ENCODE measurements around the gene TBATA. TPM values are rescaled to one million over a fixed set of nuclear protein-coding genes. Genes with fewer than 3 reads are reported as not detected.
A peak's percentile ranks its signal among the peaks of the same experiment; 100 is the strongest.

TBATA gene
- total RNA-seq, 5 donors from 2014 or later (not counting 1 experiment from before 2014, with no cell fraction given), result not detected

DNA sequence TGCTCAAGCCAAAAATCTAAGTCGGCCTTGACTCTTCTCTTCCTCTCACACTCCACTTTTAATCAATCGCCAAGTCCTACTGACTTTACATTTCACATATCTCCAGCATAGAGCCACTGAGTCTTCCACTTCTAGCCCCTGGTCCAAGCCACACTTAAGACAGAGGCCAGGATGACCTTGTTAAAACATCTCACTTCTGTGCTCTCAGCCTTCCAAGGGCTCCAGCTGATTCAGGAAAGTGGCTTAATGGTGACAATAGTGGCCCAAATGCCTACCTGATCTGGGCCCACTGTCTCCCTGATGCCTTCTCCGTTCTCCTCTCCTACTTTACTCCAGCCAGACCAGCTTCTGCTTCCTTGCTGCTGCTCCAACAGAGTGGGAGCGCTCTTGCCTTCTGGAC is 4.4 kb downstream of the TBATA start:
- WGBS (ENCODE audit: insufficient coverage), result 89% methylated on average over 4 of the region's 4 CpGs
- H3K4me1 ChIP-seq (ENCODE audit: control insufficient read depth in 1 of 2, extremely low read depth in 1 of 2, insufficient read depth in 2 of 2, low read length in 2 of 2), result peaks cover 0 to 8% of the 10 kb centered on the region in 2 experiments
- no peaks in the 10 kb centered on the region for H3K36me3 Mint-ChIP-seq
- H3K27ac Mint-ChIP-seq, result no peak overlapping the region
- peaks cover 0 to 5% (median 0%) of the 10 kb centered on the region in 3 donors for H3K4me1 Mint-ChIP-seq
- no peak for DNase-seq
- ChIA-PET CTCF (no interaction called here), POLR2A (no interaction called here)
- H3K27me3 Mint-ChIP-seq, result peaks cover 4 to 5% of the 10 kb centered on the region in 2 donors
- H3K36me3 ChIP-seq (ENCODE audit: control insufficient read depth in 2 of 2, extremely low read depth in 1 of 2, insufficient read depth in 1 of 2, low read length in 1 of 2), result no peaks in the 10 kb centered on the region
- ATAC-seq (replicated peaks in 1 of 4), result no peak
- no peaks in the 10 kb centered on the region for H3K9me3 Mint-ChIP-seq
- peaks cover 0 to 14% of the 10 kb centered on the region in 2 experiments for H3K27me3 ChIP-seq (replicated peaks in 1 of 2; ENCODE audit: control insufficient read depth in 2 of 2, extremely low read depth in 1 of 2, insufficient read depth in 2 of 2, low read length in 1 of 2)
- no peak overlapping the region for H3K4me3 Mint-ChIP-seq
- H3K9me3 ChIP-seq, result no peaks in the 10 kb centered on the region
- H3K4me3 ChIP-seq (ENCODE audit: control insufficient read depth in 1 of 2, extremely low read depth in 1 of 2, low read length in 1 of 2), result no peak overlapping the region
- no peak overlapping the region for H3K27ac ChIP-seq (ENCODE audit: low read length)

GRCh38 chr10:70780370-70780760 is 4.8 kb downstream of the TBATA start:
- Mint-ChIP-seq H3K27ac (no peak overlapping the region), H3K4me3 (no peak overlapping the region), H3K9me3 (no peaks in the 10 kb centered on the region), H3K4me1 (peaks cover 0 to 4% (median 0%) of the 10 kb centered on the region in 3 donors), H3K36me3 (no peaks in the 10 kb centered on the region), H3K27me3 (peaks cover 4 to 5% of the 10 kb centered on the region in 2 donors)
- WGBS (ENCODE audit: insufficient coverage), result 91% methylated on average over 9 of the region's 9 CpGs
- ATAC-seq (replicated peaks in 1 of 4), result no peak
- H3K9me3 ChIP-seq, result no peaks in the 10 kb centered on the region
- peaks cover 0 to 5% of the 10 kb centered on the region in 2 experiments for H3K4me1 ChIP-seq (ENCODE audit: control insufficient read depth in 1 of 2, extremely low read depth in 1 of 2, insufficient read depth in 2 of 2, low read length in 2 of 2)
- peaks cover 0 to 12% of the 10 kb centered on the region in 2 experiments for H3K27me3 ChIP-seq (replicated peaks in 1 of 2; ENCODE audit: control insufficient read depth in 2 of 2, extremely low read depth in 1 of 2, insufficient read depth in 2 of 2, low read length in 1 of 2)
- no peak overlapping the region for H3K4me3 ChIP-seq (ENCODE audit: control insufficient read depth in 1 of 2, extremely low read depth in 1 of 2, low read length in 1 of 2)
- DNase-seq, result no peak
- ChIA-PET POLR2A (no interaction called here), CTCF (no interaction called here)
- no peaks in the 10 kb centered on the region for H3K36me3 ChIP-seq (ENCODE audit: control insufficient read depth in 2 of 2, extremely low read depth in 1 of 2, insufficient read depth in 1 of 2, low read length in 1 of 2)
- no peak overlapping the region for H3K27ac ChIP-seq (ENCODE audit: low read length)

GRCh38 chr10:70779511-70780369 is 5.4 kb downstream of the TBATA start:
- no peaks in the 10 kb centered on the region for H3K36me3 Mint-ChIP-seq
- no peak overlapping the region for H3K4me3 ChIP-seq (ENCODE audit: control insufficient read depth in 1 of 2, extremely low read depth in 1 of 2, low read length in 1 of 2)
- no peak overlapping the region for H3K4me3 Mint-ChIP-seq
- H3K36me3 ChIP-seq (ENCODE audit: control insufficient read depth in 2 of 2, extremely low read depth in 1 of 2, insufficient read depth in 1 of 2, low read length in 1 of 2), result no peaks in the 10 kb centered on the region
- no peak for ATAC-seq (replicated peaks in 1 of 4)
- no peak overlapping the region for H3K27ac ChIP-seq (ENCODE audit: low read length)
- peaks cover 4 to 5% of the 10 kb centered on the region in 2 donors for H3K27me3 Mint-ChIP-seq
- no peaks in the 10 kb centered on the region for H3K4me1 ChIP-seq (ENCODE audit: control insufficient read depth in 1 of 2, extremely low read depth in 1 of 2, insufficient read depth in 2 of 2, low read length in 2 of 2)
- H3K27ac Mint-ChIP-seq, result no peak overlapping the region
- H3K9me3 Mint-ChIP-seq, result no peaks in the 10 kb centered on the region
- H3K4me1 Mint-ChIP-seq, result no peaks in the 10 kb centered on the region
- ChIA-PET CTCF (no interaction called here), POLR2A (no interaction called here)
- no peaks in the 10 kb centered on the region for H3K9me3 ChIP-seq
- DNase-seq, result no peak
- peaks cover 0 to 8% of the 10 kb centered on the region in 2 experiments for H3K27me3 ChIP-seq (replicated peaks in 1 of 2; ENCODE audit: control insufficient read depth in 2 of 2, extremely low read depth in 1 of 2, insufficient read depth in 2 of 2, low read length in 1 of 2)
- 77% methylated on average over 11 of the region's 16 CpGs for WGBS (ENCODE audit: insufficient coverage)

- DNase-seq, result no peak
- H3K27me3 ChIP-seq (replicated peaks in 1 of 2; ENCODE audit: control insufficient read depth in 2 of 2, extremely low read depth in 1 of 2, insufficient read depth in 2 of 2, low read length in 1 of 2), result peaks cover 0 to 8% of the 10 kb centered on the region in 2 experiments
- H3K27ac ChIP-seq (ENCODE audit: low read length), result no peak overlapping the region
- H3K9me3 Mint-ChIP-seq, result no peaks in the 10 kb centered on the region
- no peaks in the 10 kb centered on the region for H3K4me1 Mint-ChIP-seq
- ATAC-seq (replicated peaks in 1 of 4), result no peak
- H3K4me3 Mint-ChIP-seq, result no peak overlapping the region
- H3K27ac Mint-ChIP-seq, result no peak overlapping the region
- CTCF ChIA-PET, result no interaction called here
- no peaks in the 10 kb centered on the region for H3K4me1 ChIP-seq (ENCODE audit: control insufficient read depth in 1 of 2, extremely low read depth in 1 of 2, insufficient read depth in 2 of 2, low read length in 2 of 2)
- no peak overlapping the region for H3K4me3 ChIP-seq (ENCODE audit: control insufficient read depth in 1 of 2, extremely low read depth in 1 of 2, low read length in 1 of 2)
- H3K36me3 Mint-ChIP-seq, result no peaks in the 10 kb centered on the region
- H3K27me3 Mint-ChIP-seq, result peaks cover 4 to 5% of the 10 kb centered on the region in 2 donors
- no peaks in the 10 kb centered on the region for H3K9me3 ChIP-seq
- POLR2A ChIA-PET, result interaction anchor here in 1 of 2 donors (0.5 kb wide), 1 partner anchor 1131 kb away, joined by 4 read pairs; no protein-coding TSS in a partner anchor
- no peaks in the 10 kb centered on the region for H3K36me3 ChIP-seq (ENCODE audit: control insufficient read depth in 2 of 2, extremely low read depth in 1 of 2, insufficient read depth in 1 of 2, low read length in 1 of 2)
- 73% methylated on average over 2 of the region's 2 CpGs for WGBS (ENCODE audit: insufficient coverage)
Measured at GRCh38 chr10:70779088-70779487, 6.1 kb downstream of the TBATA start.

DNA sequence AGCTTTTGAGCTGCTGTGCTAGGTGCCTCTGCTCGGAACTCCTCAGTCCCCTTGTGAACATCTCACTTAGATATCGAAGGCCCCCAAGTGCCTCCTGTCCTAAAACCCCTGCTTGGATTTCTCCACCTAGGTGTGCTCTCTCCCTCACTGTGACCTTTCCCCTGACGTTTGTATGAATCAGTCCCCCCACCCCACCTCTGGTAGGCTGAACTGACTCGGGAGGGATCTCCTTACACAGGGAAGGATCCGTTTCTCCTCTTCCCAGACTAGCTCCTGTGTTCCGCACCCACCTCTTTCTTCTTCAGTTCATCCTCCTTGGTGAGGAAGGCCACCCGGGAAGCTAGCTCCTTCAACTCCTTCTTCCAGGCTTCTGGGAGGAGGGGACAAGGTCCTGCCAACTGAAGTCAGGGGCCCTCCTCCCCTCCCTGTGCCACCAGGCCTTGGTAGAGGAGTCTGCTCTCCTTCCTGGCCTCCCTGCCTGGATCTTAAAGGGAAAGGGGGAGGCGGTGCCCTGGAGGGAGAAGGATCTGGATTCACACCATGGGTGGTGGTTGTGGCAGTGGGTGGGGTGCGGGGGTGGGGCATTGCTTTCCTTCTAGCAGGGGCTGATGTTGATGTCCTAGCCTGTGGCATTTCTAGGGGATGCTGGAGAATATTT is 6.8 kb downstream of the TBATA start:
- ATAC-seq (replicated peaks in 1 of 4) (no peak), DNase-seq (no peak)
- Histone ChIP-seq H3K4me3 (ENCODE audit: control insufficient read depth in 1 of 2, extremely low read depth in 1 of 2, low read length in 1 of 2) (no peak overlapping the region), H3K27ac (ENCODE audit: low read length) (no peak overlapping the region), H3K36me3 (ENCODE audit: control insufficient read depth in 2 of 2, extremely low read depth in 1 of 2, insufficient read depth in 1 of 2, low read length in 1 of 2) (no peaks in the 10 kb centered on the region), H3K27me3 (replicated peaks in 1 of 2; ENCODE audit: control insufficient read depth in 2 of 2, extremely low read depth in 1 of 2, insufficient read depth in 2 of 2, low read length in 1 of 2) (peaks cover 0 to 8% of the 10 kb centered on the region in 2 experiments), H3K9me3 (no peaks in the 10 kb centered on the region), H3K4me1 (ENCODE audit: control insufficient read depth in 1 of 2, extremely low read depth in 1 of 2, insufficient read depth in 2 of 2, low read length in 2 of 2) (no peaks in the 10 kb centered on the region)
- Mint-ChIP-seq H3K9me3 (no peaks in the 10 kb centered on the region), H3K36me3 (no peaks in the 10 kb centered on the region), H3K4me3 (no peak overlapping the region), H3K4me1 (no peaks in the 10 kb centered on the region), H3K27ac (no peak overlapping the region), H3K27me3 (peaks cover 4% of the 10 kb centered on the region in 2 donors)
- POLR2A ChIA-PET, result interaction anchor here in 1 of 2 donors (0.5 kb wide), 1 partner anchor 1131 kb away, joined by 4 read pairs; no protein-coding TSS in a partner anchor
- CTCF ChIA-PET, result interaction anchor here in 1 of 2 donors (0.6 kb wide), 1 partner anchor 328 kb away, joined by 3 read pairs; no protein-coding TSS in a partner anchor
- 79% methylated on average over 4 of the region's 9 CpGs for WGBS (ENCODE audit: insufficient coverage)

DNA sequence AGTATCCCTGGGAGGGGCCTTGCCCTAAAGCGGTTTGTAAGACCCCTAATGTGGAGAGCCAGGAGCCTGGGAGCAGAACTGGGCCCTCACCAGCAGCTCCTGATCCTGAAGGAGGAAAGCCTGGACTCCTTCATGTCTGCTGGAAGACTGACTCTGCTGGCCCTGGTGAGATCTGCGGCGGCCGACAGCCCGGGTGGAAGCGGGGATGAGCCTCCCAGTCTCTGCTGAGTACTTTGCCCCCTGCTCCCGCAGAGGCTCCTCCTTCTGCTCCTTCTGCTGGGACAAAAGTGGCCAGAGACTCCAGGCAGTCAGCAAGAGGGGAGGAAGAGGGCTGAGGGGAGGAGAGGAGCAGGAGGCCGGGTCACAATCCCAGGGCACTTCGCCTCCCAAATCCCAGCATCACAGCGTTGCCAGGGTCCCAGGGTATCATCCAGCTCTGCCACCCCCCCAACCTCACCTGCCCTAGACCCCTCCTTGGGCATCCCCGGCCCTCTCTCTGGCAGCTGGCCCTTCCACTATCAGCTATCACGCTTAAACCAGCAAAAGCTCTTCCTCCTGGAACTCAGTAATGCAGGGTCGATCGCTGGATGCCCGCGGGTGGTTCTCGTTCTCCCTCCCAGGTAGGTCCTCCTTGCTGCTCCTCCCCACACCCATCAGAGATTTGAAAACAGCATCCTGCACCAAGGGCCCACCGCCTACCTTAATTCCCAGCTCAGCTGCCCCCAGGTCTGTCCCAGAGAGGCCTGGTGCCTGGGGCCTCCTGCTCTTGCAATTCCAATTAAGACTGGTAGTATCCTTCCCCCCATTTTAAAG is 7.9 kb downstream of the TBATA start:
- no peak overlapping the region for H3K27ac Mint-ChIP-seq

More for the DNA sequence above, 7.9 kb downstream of the TBATA start:
- Histone ChIP-seq H3K4me3 (ENCODE audit: control insufficient read depth in 1 of 2, extremely low read depth in 1 of 2, low read length in 1 of 2) (no peak overlapping the region), H3K36me3 (ENCODE audit: control insufficient read depth in 2 of 2, extremely low read depth in 1 of 2, insufficient read depth in 1 of 2, low read length in 1 of 2) (no peaks in the 10 kb centered on the region), H3K27ac (ENCODE audit: low read length) (no peak overlapping the region), H3K9me3 (no peaks in the 10 kb centered on the region), H3K27me3 (replicated peaks in 1 of 2; ENCODE audit: control insufficient read depth in 2 of 2, extremely low read depth in 1 of 2, insufficient read depth in 2 of 2, low read length in 1 of 2) (peaks cover 0 to 3% of the 10 kb centered on the region in 2 experiments), H3K4me1 (ENCODE audit: control insufficient read depth in 1 of 2, extremely low read depth in 1 of 2, insufficient read depth in 2 of 2, low read length in 2 of 2) (no peaks in the 10 kb centered on the region)
- ChIA-PET CTCF (no interaction called here), POLR2A (no interaction called here)
- no peaks in the 10 kb centered on the region for H3K9me3 Mint-ChIP-seq
- 83% methylated on average over 15 of the region's 18 CpGs for WGBS (ENCODE audit: insufficient coverage)
- no peaks in the 10 kb centered on the region for H3K4me1 Mint-ChIP-seq
- peak in 1 of 35 experiments; percentile 3 for DNase-seq
- no peak overlapping the region for H3K4me3 Mint-ChIP-seq
- ATAC-seq (replicated peaks in 1 of 4), result no peak
- no peaks in the 10 kb centered on the region for H3K27me3 Mint-ChIP-seq
- no peaks in the 10 kb centered on the region for H3K36me3 Mint-ChIP-seq

Measured in T-cell (primary cell).